Measurements from ENCODE around the gene EPS8. TPM values are rescaled to one million over a fixed set of nuclear protein-coding genes. Genes with fewer than 3 reads are reported as not detected.

The EPS8 gene
- total and polyA plus RNA-seq, 8 donors = 9.1 to 287 (median 36.1) TPM

DNA sequence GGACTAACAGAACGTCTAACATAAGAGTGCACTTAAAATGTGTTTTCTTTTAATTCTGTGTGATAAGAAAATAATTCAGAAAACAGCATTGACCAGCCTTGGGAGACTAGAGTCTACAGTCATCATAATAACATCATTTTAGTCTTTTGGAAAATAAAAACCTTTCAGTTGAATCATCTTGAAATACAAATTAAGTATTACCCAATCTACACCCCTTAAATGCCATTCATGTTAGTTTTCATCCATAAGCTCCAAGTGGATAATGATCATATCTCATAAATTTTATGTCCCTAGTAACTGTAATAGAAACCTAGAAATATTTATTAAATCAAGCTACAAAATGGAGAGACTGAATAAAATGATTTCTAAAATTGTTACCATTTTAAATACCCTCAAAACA lies 32.4 kb downstream of the EPS8 start:
- Histone ChIP-seq H3K36me3 (no peaks in the 10 kb centered on the region), H3K9me3 (no peaks in the 10 kb centered on the region), H3K4me1 (peaks cover 0 to 24% (median 5%) of the 10 kb centered on the region in 4 donors), H3K4me3 (no peak overlapping the region), H3K27me3 (no peaks in the 10 kb centered on the region), H3K27ac (no peak overlapping the region)
- whole genome bisulfite sequencing, 5 donors = 60 to 77% (median 72%) methylated on average over 1 of the region's 1 CpG
- no peak for TF ChIP-seq POLR2A (IDR thresholded peaks at IDR 0.05)
- TF ChIP-seq, protein P1, sequence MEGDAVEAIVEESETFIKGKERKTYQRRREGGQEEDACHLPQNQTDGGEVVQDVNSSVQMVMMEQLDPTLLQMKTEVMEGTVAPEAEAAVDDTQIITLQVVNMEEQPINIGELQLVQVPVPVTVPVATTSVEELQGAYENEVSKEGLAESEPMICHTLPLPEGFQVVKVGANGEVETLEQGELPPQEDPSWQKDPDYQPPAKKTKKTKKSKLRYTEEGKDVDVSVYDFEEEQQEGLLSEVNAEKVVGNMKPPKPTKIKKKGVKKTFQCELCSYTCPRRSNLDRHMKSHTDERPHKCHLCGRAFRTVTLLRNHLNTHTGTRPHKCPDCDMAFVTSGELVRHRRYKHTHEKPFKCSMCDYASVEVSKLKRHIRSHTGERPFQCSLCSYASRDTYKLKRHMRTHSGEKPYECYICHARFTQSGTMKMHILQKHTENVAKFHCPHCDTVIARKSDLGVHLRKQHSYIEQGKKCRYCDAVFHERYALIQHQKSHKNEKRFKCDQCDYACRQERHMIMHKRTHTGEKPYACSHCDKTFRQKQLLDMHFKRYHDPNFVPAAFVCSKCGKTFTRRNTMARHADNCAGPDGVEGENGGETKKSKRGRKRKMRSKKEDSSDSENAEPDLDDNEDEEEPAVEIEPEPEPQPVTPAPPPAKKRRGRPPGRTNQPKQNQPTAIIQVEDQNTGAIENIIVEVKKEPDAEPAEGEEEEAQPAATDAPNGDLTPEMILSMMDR (IDR thresholded peaks at IDR 0.05) = no peak
- TF ChIP-seq POLR2AphosphoS5 (IDR thresholded peaks at IDR 0.05) = no peak
- TF ChIP-seq EP300 (IDR thresholded peaks at IDR 0.05) = no peak
- DNase-seq = no peak
- intact Hi-C loops (cut with DNase I; ENCODE audit: low total_unique reads) = no loop called here

DNA sequence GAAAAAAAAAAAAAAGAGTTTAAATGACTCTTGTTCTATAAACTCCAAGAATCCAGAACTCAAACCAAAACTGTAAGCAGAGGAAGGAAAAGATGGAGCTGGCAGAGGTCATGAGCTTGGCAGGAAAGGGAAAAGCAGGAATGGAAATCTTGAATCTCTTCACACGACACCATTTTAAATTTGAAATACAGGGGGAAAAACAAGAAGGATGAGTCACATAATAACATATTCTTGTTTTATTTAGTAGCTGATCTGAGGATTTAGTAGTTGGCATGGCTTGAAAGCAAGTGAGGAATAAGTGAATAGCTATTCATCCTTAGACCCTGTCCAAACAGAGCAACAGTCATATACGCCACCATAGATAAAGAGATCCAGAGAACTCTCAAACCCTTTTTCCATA lies 35.0 kb downstream of the EPS8 start:
- WGBS, 5 donors = 69 to 86% (median 71%) methylated on average over 2 of the region's 2 CpGs
- H3K36me3 ChIP-seq = no peaks in the 10 kb centered on the region
- no peak overlapping the region for H3K4me3 ChIP-seq
- no peaks in the 10 kb centered on the region for H3K27me3 ChIP-seq
- H3K9me3 ChIP-seq = no peaks in the 10 kb centered on the region
- peaks cover 0 to 24% (median 11%) of the 10 kb centered on the region in 4 donors for H3K4me1 ChIP-seq
- no peak overlapping the region for H3K27ac ChIP-seq
- intact Hi-C loops (cut with DNase I; ENCODE audit: low total_unique reads) = no loop called here
- TF ChIP-seq EP300 (IDR thresholded peaks at IDR 0.05) (no peak), POLR2A (IDR thresholded peaks at IDR 0.05) (no peak), POLR2AphosphoS5 (IDR thresholded peaks at IDR 0.05) (no peak)
- TF ChIP-seq, protein P1 (IDR thresholded peaks at IDR 0.05) = no peak
- no peak for DNase-seq

DNA sequence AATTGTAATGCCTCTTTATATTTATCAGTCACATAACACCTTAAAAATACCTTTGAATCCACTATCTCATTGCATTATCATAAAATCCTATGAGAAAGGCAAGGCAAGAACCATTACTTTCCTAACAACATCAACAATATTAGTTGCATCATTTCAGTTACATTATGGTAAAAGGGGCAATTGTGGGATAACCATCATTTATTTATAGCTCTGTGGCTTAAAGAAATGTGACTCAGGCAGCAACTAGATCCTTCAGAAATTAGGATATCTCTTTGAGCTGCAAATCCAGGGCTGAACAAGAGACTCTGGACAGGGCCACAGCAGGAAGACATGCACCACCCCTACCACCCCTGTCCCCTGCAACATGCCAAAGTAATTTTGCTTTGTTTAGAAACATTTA lies 36.4 kb downstream of the EPS8 start:
- Histone ChIP-seq H3K9me3 (no peaks in the 10 kb centered on the region), H3K27ac (no peak overlapping the region), H3K4me3 (no peak overlapping the region), H3K27me3 (no peaks in the 10 kb centered on the region), H3K4me1 (peaks cover 0 to 24% (median 10%) of the 10 kb centered on the region in 4 donors), H3K36me3 (no peaks in the 10 kb centered on the region)
- DNase-seq = no peak
- intact Hi-C loops (cut with DNase I; ENCODE audit: low total_unique reads) = no loop called here
- TF ChIP-seq POLR2AphosphoS5 (IDR thresholded peaks at IDR 0.05) (no peak), EP300 (IDR thresholded peaks at IDR 0.05) (no peak), POLR2A (IDR thresholded peaks at IDR 0.05) (no peak)
- TF ChIP-seq, protein P1 (IDR thresholded peaks at IDR 0.05) = no peak

DNA sequence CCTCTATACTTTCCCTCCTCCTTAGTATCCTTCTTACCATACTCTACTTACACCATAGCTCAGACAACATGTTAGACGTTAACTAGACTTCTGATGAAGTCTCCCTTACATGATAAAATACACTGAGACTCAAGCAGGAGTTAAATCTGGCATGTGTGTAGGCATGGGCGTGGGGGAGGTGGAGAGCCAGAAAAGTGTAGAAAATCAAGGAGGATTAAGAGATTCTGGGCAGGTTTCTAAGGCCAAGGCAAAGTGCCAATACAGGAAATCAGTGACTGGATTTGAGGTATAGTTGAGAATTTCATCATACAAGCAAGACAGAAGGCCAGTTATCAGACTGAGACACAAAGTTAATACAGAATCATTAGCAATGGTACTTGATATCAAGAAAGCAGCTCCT lies 37.4 kb downstream of the EPS8 start:
- no peak for DNase-seq
- intact Hi-C loops (cut with DNase I; ENCODE audit: low total_unique reads) = no loop called here
- peaks cover 0 to 24% (median 10%) of the 10 kb centered on the region in 4 donors for H3K4me1 ChIP-seq
- TF ChIP-seq, protein P1 (IDR thresholded peaks at IDR 0.05) = no peak
- no peak for TF ChIP-seq EP300 (IDR thresholded peaks at IDR 0.05)
- H3K27me3 ChIP-seq = no peaks in the 10 kb centered on the region
- 74 to 90% (median 78%) methylated on average over 2 of the region's 2 CpGs for WGBS, 5 donors
- H3K36me3 ChIP-seq = no peaks in the 10 kb centered on the region
- no peak overlapping the region for H3K4me3 ChIP-seq
- H3K27ac ChIP-seq = no peak overlapping the region
- H3K9me3 ChIP-seq = no peaks in the 10 kb centered on the region

All from stomach (tissue), 9 donors.